Activated T-cell treated with anti-CD3 and anti-CD28 coated beads for 48 hours (primary cell): ENCODE measurements around the gene CHRDL1.

Experiments used
- DNase-seq: peaks from one replicate; pipeline ENCODE4 v3.0.0-alpha.2; 2020; ENCODE audit warnings: low read depth

CHRDL1 gene

DNA sequence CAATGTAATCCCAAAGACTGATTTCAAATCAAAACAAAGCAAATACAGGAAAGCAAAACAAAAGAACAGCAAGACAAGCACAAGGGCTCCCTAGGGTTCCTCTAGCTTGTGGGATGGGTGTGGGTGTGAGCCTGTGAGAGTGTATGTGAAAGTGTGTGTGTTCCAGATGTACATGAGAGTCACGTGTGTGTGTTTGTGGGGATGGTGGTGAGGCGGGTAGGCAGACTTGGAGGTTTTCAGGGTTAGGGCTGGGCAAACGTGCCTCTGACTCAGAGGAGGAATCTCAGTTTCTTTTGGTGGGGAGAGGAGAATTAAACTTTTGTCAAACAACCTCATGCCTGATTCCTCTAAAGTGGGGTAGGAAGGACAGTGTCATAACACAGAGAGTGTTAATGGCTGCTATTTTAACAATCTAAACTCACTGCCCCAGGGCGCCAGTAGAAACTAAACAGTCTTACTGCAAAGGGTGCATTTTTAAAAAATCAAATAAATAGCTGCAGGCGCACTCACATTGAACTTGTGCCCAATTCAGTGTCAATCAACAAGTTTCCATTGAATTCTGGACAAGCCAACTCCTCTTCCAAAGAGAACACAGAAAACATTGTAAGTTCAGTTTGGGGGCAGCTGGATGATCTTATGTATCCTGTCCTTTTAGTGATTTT lies 51.8 kb downstream of the CHRDL1 start:
- DNase-seq, result no peak

DNA sequence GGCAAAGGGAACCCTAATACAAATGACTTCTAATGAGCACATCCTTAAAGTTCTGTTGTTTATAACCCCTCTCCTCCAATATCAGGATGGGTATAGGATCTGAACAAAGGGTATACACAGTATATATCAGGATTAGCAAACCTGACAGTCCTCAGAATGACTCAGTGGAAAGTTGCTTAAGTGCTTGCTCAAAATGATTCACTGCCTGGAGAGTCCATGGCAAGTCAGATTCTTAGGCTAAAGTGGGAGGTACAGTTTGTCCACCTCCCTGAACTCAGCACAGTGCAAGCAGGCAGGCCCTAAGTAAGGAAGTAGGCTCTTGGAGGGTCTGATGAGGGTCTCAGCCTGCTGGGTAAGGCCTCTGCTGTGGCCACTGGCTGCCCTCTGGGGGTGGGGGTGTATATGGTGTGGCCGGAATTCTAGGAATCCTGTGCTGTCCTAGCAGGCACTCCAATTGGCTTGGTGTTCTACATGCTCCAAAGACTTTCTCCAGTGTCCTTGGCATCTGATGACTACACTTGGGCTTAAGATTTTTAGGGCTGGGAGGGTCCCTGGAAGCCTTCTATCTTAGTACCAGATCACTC lies 54.3 kb downstream of the CHRDL1 start:
- DNase-seq, result no peak

DNA sequence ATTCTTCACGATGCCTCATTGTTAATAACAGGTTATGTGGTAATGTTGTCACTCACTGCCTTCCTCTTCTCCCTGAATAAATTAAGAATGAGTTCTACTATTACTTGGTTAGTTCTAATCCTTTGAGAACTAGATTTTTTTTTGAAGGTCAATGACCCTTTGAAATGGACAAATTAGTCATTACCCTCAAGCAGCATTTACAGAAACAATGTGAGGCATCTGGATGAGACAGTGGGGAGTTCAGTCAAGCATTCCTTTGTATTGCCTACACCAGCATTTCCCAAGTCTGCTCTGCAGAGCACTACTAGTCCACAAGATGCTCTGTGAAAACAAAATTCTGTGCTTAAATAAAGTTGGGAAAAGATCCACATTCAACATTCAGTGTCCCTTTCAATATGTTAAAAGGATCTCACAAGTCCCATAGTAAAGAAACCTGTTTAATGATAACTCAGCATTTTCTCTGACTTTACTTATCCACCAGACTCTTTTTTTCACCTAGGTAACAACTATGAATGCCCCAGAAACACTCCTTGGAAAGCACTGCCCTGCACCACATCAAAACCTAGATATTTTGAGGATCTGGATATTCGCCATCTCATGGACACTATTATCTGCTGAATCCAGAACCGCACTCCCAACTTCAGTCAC lies 60.6 kb downstream of the CHRDL1 start:
- DNase-seq, result no peak

DNA sequence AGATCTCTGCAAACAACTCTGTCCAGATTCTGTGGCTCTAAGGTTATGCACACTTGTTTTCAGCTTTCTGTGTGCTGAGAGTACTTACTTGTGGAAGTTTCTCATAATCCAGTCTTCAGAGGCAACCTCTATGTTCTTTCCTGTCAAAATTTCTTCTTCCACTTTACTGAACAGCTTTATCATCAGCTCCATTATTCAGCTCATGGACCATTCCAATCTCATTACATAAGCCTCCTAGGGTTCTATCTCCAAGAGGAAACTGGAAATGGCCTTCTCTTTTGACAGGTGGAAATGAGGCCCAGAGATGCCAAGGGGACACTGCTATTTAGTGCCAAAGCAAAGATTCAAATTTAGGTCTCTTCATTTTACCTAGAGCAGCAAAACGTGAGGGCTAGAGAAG lies 61.3 kb downstream of the CHRDL1 start:
- DNase-seq, result no peak

DNA sequence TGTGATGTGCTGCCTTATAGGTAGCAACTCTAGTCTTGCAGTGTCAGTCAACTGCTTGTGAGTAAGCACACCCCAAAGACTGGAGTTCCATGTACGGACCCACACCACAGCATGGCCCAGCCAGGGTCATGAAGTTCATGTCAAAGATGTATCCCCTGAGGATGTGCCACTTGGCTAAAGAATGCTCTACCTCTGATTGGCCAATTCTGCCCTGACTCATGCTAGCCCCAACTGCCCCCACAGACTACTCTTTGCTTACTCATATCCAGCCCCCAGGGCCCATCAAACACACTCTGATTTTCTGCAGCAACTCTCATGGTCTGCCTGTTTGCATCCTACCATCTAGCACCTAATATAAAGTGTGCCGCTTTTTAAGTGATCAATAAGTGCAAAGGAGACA lies 62.5 kb downstream of the CHRDL1 start:
- no peak for DNase-seq

DNA sequence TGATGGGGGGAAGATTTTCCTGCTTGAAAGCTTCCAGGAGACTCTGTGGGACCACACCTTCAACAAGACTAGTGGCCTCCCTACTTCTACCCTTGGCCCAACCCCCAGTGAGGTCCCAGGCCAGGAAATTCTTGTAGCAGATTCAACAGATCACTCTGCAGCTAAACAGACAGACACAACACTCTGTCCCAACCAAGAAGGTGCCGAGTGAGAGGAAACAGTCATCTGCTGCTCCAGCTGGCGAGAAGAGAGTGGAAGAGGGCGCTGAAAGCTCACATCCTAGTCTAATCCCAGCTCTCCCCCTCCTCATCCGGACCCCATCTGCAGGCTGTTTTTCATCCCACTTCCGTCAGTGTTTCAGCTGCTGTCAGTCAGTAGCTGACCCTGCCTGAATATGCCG lies 63.4 kb downstream of the CHRDL1 start:
- DNase-seq, result no peak

DNA sequence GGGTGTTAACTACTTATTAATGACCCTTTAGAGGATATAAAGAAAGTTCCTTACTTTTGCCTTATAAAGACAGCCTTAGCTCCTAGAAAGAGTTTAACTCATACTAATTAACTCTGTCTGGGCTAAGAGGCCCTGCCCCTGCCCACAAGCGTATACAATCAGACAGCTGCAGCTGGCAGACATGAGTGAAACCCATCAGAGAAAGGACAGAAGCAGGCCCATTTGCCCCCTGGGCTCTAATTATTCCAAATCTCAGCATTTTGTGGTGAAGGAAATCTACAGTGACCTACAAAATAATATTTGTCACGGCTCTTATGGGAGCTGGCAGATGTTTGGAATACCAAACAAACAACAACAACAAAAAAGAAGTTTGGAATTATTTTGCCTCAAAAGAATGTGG lies 71.8 kb downstream of the CHRDL1 start:
- DNase-seq, result no peak

DNA sequence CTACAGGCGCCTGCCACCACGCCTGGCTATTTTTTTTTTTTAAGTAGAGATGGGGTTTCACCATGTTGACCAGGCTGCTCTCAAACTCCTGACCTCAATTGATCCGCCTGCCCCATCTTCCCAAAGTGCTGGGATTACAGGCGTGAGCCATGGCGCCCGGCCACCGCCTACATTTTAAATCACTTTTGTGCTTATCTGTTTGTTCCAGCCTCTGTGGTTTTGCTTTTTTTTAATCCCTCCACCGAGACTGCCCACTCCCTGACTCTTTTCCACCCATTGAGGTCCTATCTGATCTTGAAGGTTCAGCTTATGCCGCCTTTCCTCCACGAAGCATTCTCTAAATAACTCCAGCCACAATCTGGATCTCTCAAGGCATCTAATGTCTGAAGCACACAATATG lies 73.5 kb downstream of the CHRDL1 start:
- DNase-seq, result no peak

DNA sequence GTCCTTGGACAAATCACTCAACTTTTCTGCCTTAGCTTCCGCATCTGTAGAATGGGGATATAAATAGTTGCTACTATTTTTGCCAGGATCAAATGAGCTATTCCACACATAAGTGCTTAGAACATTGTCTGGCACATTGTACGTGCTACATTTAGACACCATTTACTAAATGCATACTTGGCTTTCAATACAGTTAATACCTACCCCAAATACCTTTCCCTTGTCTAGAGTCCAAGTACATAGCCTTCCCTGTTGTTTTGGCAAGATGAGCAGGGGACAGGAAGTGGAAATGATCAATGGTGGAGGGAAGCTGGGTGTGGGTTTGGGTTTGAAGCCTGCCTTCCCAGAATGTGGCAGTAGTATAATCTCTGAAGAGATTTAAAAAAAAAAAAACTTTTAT lies 82.0 kb downstream of the CHRDL1 start:
- no peak for DNase-seq

DNA sequence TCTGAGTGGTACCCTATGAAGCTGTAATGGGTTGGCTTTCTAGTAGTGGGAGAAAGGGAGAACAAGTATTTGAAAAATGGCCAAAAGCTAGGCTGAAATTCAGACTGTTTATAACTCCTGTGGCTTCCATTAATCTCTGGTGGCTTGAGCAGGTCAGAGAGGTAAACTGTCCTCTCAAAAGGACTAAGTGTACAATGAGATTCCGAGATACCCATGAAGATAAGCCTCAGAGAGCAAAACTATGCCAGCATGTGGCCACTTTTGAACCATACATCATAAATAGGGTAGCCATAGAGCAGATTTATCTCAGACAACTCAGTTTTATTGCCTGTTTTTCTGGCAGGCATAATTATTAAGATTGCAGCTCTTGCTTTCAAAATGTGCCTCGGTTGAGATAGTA lies 89.2 kb downstream of the CHRDL1 start:
- no peak for DNase-seq

DNA sequence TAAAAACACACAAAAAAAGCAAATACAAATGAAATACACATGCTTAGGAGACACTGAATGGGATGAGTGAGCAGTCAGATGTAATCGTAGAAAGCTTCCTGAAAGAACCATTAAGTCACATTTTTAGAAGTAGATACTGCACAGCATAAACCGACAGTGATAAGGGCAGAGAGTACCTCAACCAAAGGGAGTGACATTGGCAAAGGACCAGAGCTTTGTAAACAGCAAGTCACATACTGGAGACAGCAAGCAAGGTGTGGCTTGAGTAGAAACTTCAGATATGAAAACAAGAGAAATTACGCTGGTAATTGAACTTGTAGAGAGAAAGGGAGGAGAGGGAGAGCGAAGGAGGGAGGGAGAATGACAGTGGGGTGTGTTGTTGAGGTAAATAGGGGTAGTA lies 92.0 kb downstream of the CHRDL1 start:
- no peak for DNase-seq

DNA sequence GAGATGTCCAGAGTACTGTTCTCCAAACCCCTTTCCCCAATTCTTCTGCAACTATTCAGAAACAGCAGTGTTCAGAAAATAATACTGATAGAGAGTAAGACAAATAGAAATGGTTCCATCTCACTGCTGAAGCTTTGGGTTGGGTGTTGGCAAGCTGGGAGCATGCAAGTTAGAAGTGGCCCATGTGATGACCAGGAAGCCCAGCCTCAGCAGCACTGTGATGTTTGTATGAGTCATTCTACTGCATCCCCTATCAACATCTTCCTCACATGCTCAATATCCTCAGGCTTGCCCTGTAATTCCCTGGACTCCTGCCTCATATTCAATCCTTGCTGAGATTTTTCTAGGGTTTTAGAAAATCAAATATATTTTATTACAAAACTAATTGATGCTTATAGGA lies 96.5 kb downstream of the CHRDL1 start:
- no peak for DNase-seq

DNA sequence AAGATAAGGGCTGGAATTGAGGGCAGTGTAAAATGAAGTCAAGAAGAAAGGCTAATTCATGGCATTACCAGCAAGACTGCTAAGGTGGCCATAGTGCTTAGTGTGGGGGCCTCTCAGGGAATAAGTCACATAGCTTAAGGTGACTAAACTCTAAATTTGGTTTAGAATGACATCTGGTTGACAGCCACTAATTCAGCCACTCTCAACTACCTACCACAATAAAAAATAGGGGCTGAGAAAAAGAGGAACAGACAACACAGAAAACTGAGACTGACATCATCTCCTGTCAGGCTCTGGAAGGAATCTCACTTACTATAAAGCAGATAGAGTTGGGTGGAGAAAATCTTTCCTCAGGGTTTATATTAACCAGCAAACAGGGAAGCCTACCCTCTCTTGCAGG lies 96.9 kb downstream of the CHRDL1 start:
- no peak for DNase-seq

DNA sequence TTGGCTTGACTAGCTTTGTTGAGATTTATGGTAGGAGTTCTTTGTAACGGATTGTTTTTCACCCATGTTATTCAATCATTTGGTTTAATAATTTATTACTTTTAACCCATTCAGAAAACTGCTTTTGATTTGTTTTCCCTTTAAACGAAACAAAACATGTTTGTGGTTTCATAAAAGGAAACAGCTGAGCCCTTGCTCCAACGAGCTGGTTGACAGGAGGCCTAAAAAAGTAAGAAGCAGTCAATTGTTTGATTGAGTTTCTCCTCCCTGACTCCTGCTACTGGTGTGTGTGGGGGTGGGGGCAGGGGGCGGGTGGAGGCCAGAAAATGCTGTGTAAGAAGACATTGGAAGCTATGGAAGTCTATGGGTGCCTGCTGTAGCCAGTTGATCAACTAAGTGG lies 102.8 kb downstream of the CHRDL1 start:
- no peak for DNase-seq

DNA sequence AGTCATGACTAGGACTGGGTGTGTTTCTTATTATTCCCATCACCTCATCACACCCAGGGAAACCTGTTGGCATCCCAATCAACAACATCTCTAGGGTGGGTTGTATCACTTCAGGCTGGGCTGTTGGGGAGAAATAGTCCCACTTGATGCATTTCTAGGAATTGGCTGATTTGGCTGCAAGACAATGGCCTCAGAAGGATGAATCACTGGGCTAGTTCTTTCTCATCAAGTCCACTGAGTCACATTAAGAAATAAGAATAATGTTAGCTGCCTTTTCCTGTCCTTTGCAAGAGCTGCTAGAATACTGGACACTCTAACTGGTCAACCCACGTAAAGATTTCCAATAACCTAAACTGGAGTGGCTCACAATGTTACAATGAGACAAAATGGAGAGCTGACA lies 104.2 kb downstream of the CHRDL1 start:
- DNase-seq, result no peak

DNA sequence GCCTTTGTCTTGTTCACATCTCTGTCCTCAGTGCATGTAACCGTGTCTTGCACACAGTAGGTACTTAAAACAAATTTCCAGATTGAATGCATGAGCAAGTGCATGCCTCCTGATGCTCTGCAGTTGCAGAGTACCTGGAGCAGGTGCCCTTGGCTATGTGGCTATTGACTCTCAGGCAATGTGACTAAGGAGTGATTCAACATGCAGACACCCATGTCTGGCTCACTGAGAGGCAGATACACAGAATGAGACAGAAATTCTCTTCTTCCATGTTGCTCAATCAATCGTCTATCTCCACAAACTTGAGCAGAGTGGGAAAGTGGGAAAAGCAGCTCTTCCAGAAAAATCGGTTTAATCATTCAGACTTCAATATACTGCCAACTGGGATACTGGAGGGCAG lies 111.0 kb downstream of the CHRDL1 start:
- no peak for DNase-seq

DNA sequence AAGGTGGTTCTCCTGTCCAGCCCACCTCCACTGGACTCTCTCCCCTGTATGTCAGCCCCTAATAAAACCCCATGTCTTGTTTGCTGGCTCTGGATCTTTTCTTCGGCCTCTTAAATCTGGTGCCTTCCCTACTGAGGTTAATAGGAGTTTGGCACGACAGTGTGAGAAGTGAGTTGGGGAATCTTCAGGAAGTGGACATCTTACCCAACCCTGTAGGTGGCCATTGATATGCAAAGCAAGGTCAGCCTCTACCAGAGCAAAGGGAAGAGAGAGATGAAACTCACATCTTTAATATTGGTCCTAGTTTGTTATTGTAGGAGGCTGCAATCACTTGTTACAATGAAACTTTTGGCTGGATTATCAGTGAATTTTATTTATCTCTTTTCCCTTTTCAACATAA lies 111.7 kb downstream of the CHRDL1 start:
- DNase-seq, result no peak

DNA sequence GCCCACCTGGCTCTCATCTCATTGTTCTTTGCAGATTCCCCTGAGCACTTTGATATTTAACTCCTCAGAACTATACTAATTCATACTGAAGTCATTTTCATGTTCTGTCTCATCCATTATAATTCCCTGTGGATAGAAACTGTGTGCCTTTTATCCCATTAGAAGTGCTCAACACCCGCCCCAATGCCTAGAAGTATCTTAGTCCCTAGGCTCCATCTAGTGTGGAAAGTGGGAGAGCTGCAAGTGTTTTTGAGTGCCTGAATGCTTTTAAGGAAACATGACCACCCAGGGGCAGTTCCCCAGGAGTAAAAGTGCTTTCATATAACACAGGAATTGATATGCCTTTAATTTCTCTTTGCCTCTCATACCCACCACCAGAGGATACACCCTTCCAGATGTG lies 117.0 kb downstream of the CHRDL1 start:
- DNase-seq, result no peak

DNA sequence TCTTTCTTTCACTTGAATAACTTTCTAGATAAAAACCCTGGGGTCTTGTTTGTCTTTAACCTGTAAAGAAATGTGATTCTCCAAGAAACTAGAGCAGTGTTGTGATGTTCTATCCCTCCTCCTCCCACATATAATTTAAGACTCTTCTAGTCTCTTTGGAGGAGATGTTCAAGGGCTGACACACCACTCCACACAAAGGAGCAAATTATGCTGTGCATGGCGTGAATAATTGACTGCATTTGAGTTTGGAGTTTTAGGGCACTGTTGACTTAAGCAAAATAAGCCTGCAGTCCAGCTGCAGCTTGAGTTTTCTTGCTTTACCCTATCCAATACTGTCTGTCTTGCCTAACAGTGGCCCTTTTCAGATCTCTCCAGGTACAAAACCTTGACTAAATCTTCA lies 119.7 kb downstream of the CHRDL1 start:
- DNase-seq, result no peak

DNA sequence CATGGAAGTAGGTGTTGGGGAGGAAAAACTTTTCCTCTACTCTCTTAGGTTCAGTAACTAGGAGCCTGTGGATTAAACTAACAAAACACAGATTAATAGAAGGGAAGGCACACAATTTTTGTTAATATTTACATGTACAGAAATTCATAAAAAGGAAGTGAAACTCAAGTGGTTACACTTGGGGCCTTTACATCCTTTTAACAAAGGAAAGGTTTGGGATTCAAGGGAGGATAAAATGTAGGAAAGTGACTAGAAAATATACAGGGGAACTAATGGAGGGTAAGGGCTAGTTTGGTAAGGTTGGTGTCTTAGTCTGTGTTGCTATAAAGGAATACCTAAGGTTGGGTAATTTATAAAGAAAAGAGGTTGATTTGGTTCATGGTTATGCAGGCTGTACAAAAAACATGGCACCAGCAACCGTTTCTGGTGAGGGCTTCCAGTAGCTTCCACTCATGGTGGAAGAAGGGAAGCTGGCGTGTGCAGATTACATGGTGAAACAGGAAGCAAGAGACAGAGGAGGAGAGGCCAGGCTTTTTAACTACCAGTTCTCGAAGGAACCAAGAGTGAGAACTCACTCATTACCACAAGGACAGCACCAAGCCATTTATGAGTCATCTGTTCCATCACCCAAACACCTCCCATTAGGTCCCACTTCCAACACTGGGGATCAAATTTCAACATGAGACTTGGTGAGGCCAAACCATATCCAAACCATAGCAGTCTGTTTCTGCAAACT lies 124.4 kb downstream of the CHRDL1 start:
- no peak for DNase-seq

DNA sequence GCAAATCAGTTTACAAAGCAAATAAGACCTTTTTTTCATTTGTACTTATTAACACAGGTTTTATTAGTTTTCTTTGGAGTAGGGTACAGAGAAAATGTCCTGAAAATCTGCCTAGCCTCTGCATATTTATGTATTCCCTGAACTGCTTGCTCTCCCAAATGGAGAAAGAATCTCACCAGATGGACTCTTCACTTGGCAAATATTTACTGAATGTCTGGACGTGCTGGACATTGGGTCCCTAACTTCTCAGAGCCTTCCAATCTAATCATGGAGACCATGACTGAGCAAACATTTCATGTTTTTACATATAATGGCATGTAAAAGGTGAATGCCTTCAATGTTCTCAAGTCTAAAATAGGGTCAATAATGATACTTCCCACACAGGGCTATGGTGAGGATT lies 126.0 kb downstream of the CHRDL1 start:
- no peak for DNase-seq

DNA sequence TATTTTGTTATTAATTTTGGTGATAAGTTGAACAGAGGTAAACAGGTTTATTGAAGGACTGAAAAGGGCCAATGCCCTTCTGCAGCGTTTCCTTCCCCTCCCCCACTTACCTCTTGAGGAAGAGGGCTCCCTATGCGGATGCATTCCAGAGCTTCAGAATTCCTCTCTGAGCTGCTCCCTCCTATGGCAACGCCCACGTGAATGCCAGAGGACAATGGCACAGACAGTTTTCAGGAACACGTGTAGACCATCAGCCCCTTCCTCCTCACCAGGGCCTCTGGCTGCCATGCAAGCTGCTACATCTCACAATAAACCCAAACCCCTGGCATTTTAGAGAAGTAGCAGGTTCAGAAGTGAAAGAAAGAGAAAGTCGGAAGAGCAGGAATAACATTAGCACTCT lies 127.9 kb downstream of the CHRDL1 start:
- DNase-seq, result no peak
